G401.6 (cell line): Measurements from ENCODE around the gene NAA30.
"Not testable (repeated sequence)": the region's sequence is repeated elsewhere in the genome, so short reads cannot be mapped to it uniquely, and the experiment has no call there.

ENCODE experiments used
- FAIRE-seq: peaks from 2 replicates; lab custom pipeline; 2012; peaks lifted over from hg19 to GRCh38; lab: Jason Lieb, UNC

NAA30 gene

DNA sequence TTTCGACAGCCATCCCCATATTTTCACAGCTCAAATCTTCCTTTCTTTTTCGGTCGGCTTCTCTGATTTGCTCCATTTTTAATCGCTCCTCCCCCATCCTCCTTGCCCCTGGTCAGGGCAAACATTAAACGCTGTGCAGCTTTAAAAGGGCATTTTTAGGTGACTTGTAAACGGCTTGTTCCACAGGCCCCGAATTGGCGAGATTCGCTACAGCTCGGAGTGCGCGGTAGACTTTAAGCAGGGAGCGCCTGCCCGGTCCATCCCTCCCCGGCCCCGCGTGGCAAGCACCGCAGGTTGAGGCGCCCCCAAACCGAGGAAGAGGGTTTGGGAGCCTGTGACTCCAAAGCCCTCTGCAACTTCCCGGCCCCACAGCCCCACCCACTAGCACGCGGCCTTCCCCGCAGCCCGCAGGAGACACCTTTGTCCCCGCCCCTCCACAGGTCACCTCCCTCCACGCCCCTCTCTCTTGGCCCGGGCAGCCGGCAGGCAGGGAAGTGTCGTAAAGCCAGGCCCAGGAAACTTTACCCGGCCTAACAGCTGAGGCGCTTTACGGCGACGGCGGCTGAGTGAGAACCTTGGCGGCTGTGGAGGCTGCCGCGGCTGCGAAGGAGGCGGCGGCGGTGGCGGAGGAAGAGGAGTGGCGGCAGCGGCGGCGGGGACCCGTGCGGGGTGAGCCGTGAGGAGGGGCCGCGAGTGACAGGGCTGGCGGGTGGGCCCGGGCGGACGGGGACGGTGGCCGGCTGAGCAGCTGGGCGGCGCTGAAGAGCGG is at the start of gene NAA30:
TSS of gene NAA30 (plus strand) at position 550 of the 769 bp plus-strand sequence. CDS start 372 bp downstream, outside the sequence.
- peak; percentile 93 for FAIRE-seq

GRCh38 chr14:57343545-57344297 is 46.7 kb upstream of the NAA30 start:
- FAIRE-seq, result not testable (repeated sequence)

DNA sequence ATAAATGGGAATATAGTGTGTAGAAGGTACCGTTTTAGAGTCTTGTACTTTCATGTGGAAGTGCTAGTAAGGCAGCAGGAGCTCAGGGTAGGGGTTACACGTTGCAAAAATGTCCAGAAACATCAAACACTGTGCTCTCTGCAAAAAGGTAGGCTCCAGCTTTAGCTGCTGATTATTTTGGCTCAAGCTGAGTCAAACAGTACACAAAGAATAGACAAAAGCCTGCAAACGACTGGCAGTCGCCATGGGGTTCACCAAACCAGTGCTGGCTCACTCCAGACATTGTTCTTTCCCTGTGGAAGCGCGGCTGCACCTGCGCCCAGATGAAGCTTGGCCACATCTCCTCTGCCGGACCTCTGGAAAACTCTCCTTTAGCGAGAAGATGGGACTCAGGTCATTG is 45.3 kb upstream of the NAA30 start:
- FAIRE-seq, result no peak

DNA sequence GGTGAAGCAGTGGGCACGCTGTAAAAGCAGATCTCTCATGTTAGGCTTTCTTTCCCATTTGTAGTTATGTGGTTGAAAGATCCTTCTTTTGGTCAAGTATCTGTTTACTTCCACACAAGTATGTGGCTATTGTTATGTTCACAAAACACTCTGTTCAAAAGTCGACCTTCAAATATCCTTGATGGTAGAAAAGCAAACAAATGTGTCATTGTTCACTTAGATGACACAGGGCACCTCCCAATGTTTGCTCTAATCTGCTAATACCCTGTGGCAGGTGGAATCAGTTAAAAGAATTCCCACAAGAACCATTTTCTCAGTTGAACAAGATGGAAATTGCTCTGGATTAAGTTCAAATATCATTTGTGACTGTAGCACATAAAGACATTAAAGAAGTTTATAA is 43.6 kb upstream of the NAA30 start:
- no peak for FAIRE-seq

DNA sequence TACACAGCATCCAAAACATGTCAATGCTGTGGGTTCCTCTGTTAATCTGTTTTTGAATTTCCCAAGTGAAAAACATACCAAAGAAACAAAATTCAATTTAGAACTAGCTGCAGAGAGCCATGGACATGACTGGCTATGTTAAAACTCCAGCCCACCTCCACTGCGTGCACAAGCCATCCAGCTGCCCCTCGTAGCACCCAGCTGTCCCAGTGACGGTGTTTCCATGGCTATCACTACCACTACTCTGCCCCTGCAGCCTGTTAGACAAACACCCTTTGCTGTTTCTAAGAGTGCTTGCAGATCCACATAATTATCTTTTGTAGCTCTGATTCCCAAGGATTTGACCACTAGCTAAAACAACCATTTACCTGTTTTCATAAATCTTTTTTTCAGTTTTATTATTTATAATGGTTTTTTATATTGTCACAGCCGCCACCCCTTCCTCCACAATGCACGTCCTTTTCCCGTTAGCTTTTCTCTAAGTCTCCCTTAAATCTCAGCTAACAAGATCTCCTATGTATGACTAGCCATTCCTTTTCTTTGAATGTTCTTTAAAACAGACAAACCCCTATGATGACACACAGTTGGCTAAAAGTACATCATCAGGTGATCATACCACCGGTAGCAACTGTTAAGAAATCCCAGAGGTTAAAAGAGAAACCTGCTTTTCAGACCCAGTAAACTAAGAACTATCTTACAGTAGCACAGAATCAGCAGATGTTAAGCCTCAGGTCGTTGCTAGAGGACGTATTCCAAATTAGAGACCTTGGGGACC is 37.8 kb upstream of the NAA30 start:
- FAIRE-seq, result no peak

GRCh38 chr14:57355081-57355800 is 35.1 kb upstream of the NAA30 start:
- no peak for FAIRE-seq

GRCh38 chr14:57362361-57362760 is 28.0 kb upstream of the NAA30 start:
- no peak for FAIRE-seq

GRCh38 chr14:57364659-57365450 is 25.5 kb upstream of the NAA30 start:
- FAIRE-seq, result no peak

DNA sequence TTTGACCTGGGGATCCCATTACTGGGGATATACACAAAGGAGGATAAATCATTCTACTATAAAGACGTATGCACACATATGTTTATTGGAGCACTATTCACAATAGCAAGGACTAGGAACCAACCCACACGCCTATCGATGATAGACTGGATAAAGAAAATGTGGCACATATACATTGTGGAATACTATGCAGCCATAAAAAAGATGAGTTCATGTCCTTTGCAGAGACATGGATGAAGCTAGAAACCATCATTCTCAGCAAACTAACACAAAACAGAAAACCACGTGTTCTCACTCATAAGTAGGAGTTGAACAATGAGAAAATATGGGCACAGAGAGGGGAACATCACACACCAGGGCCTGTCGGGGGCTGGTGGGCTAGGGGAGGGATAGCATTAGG is 20.2 kb upstream of the NAA30 start:
- FAIRE-seq, result not testable (repeated sequence)

GRCh38 chr14:57371013-57371412 is 19.4 kb upstream of the NAA30 start:
- FAIRE-seq, result no peak

DNA sequence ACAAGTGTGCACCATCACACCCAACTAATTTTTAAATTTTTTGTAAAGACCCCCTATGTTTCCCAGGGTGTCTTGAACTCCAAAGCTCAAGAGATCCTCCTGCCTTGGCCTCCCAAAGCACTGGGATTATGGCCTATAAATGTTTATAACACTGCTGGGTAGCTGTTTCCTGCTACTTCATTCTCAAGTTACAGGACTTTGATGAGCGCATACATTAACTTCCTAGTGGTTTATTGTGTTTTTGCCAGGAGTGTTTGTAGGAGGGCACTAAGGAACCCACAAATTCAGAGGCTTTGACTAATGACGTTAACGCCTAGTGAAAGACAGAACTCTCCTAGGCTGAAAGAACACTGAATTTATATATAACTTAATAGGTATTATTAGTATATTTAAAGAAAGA is 15.2 kb upstream of the NAA30 start:
- FAIRE-seq, result no peak

DNA sequence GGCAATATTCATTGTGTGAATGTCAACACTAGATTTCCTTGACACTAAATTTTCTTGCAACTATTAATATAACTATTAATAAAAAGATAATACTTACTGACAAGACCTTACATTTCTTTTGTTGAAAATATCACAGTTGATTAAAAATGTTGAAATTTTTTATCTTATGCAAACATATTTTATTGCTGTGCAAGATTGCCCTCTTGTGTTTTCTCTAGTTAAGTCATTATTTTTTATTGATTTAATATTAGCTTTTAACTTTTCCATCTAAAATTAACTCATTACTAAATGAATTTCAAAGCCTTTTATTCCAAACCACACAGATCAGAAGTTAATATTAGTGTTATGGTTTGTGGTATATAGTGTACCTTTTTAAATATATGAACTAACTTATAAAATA is 11.7 kb upstream of the NAA30 start:
- FAIRE-seq, result peak; percentile 95

GRCh38 chr14:57380935-57381334 is 9.5 kb upstream of the NAA30 start:
- FAIRE-seq, result no peak

GRCh38 chr14:57382283-57382682 is 8.1 kb upstream of the NAA30 start:
- FAIRE-seq, result no peak

DNA sequence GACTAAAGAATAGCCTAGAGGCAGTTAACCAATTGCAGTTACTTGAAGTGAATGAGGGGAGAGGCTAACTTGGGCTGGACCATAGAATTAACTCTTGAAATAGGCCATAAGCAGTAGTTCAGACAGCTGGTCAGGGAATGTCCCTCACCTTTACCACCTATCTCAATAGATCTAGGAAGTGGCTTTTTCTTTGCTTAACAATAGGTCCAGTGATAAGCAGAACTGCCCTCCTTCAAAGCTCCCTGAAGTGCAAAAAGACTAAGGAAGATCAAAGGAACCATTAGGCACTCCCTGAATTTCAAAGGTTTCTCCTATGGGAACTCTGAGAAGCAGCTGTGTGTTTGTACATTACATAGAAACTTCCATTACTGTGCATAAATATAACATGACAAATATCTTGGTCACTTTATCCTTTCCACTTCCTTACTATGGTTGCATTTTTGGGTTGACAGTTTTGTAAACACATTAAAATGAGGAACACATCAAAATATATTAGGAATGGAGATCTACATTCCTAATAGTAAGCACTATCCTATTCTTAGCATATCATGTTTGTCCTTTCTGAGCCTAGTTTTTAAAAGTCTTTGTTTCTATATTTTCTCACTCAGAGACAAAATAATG is 7.2 kb upstream of the NAA30 start:
- FAIRE-seq, result no peak

GRCh38 chr14:57388067-57388466 is 2.3 kb upstream of the NAA30 start:
- FAIRE-seq, result no peak

DNA sequence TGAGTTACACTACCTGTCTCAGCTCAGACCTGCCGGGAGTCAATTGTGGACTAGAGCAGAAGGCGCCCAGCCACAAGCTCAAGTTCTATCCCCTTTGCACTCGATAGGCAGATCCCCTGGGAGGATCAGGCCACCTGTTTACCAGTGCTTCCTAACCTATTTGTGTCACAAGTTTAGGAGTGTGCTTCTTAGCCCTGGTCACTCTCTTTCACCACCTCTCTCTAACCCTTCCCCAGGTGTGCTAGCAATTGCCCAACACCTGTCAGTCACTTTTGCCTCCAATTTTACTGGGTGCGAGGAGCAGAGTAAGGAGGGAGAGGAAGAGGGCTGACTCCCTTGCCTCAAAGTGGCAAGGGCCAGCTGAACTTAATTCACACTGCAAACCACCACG is 745 bp upstream of the NAA30 start:
- FAIRE-seq, result no peak

DNA sequence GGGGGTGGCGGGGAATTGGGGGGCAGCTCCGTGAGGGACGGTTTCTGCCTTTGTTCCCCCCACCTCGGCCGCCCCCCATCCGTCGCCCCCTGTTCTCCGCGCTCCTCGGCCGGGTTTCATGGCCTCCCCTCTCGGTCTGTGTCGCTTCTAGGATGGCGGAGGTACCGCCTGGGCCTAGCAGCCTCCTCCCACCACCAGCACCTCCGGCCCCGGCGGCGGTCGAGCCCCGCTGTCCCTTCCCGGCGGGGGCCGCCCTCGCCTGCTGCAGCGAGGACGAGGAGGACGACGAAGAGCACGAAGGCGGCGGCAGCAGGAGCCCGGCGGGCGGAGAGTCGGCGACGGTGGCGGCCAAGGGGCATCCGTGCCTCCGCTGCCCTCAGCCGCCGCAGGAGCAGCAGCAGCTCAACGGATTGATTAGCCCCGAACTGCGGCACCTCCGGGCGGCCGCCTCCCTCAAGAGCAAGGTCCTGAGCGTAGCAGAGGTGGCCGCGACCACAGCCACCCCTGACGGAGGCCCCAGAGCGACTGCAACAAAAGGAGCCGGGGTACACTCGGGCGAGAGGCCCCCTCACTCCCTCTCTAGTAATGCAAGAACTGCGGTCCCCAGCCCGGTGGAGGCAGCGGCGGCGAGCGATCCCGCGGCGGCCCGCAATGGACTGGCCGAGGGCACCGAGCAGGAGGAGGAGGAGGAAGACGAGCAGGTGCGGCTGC is 575 bp downstream of the NAA30 start:
- no peak for FAIRE-seq

DNA sequence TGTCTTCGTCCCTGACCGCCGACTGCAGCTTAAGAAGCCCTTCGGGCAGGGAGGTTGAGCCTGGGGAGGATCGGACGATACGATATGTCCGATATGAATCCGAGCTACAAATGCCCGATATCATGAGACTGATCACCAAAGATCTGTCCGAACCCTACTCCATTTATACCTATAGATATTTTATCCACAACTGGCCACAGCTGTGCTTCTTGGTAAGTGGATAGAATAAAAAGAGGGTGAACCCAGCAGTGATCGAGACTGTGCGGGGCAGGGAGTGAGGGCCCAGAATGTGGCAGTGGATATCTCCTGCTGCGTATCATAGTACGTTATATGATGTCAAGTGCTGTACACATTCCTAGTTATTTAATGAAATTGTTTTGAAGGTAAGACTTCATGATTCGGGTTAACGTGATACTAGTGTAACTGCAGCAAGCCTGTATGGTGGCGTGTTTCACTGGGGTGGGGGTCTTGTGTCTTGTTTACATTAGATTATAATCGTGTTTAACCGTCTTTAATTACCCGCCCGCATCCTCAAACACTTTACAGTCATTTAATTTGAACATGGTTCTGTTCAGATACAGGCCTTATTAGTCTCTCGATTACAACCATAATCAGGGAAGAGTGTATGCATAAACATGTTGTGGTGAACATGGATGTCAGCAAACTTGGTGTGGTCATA is 1.3 kb downstream of the NAA30 start:
- no peak for FAIRE-seq

DNA sequence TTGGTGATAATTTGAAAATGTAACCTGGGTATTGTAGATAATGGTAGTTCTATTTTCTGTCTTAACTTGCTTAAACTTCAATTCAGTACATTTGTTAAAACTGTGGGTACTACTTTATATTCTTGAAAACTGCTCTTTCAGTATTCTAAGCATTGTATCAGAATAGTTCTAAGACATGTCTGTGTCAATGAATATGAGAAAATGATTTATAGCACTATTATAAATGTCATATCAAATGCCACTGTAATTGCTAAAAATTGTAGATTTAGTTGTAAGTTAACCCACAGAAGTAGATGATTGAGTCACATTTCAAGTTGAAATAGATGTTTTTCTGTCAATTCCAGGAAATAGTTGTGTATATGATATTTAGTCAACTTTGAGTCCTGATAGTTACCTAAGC is 2.4 kb downstream of the NAA30 start:
- FAIRE-seq, result peak; percentile 39
